CD4-positive, alpha-beta T cell treated with Interleukin-6 at 100 ng/mL for 8 hours (primary cell): ENCODE results near the gene SCN2B.

Source experiments
- DNase-seq: peaks from one replicate; pipeline ENCODE4 v3.0.0-alpha.2; 2020; ENCODE audit warnings: mixed read lengths, low spot score

Gene SCN2B

GRCh38 chr11:118135051-118135795 lies 41.2 kb downstream of the SCN2B start:
- DNase-seq = no peak

- DNase-seq = no peak
Measured at GRCh38 chr11:118133816-118134215, 42.6 kb downstream of the SCN2B start.

- DNase-seq = no peak
Measured at GRCh38 chr11:118132385-118133151, 43.9 kb downstream of the SCN2B start.

- DNase-seq = no peak
Measured at GRCh38 chr11:118129471-118130172, 46.8 kb downstream of the SCN2B start.

- DNase-seq = no peak
Measured at GRCh38 chr11:118128721-118129470, 47.5 kb downstream of the SCN2B start.

GRCh38 chr11:118128310-118128709 lies 48.1 kb downstream of the SCN2B start:
- DNase-seq = no peak

- DNase-seq = no peak
Measured at GRCh38 chr11:118126082-118126838, 50.2 kb downstream of the SCN2B start.

- DNase-seq = no peak
Measured at GRCh38 chr11:118124929-118125535, 51.4 kb downstream of the SCN2B start.

- no peak for DNase-seq
Measured at GRCh38 chr11:118120793-118121192, 55.6 kb downstream of the SCN2B start.

- DNase-seq = no peak
Measured at GRCh38 chr11:118117790-118118601, 58.4 kb downstream of the SCN2B start.

GRCh38 chr11:118115048-118115447 lies 61.4 kb downstream of the SCN2B start:
- no peak for DNase-seq

GRCh38 chr11:118114266-118114665 lies 62.2 kb downstream of the SCN2B start:
- DNase-seq = no peak

GRCh38 chr11:118112711-118113430 lies 63.6 kb downstream of the SCN2B start:
- DNase-seq = no peak
